HUDEP-2 (cell line): ENCODE measurements around the gene RHOXF2B.

Source experiments
- DNase-seq, 76 experiments: peaks; one replicate each; lab custom pipeline; 2025; ENCODE audit not compliant: unreplicated experiment in 76 of 76; lab: John Stamatoyannopoulos, UW

Gene RHOXF2B

DNA sequence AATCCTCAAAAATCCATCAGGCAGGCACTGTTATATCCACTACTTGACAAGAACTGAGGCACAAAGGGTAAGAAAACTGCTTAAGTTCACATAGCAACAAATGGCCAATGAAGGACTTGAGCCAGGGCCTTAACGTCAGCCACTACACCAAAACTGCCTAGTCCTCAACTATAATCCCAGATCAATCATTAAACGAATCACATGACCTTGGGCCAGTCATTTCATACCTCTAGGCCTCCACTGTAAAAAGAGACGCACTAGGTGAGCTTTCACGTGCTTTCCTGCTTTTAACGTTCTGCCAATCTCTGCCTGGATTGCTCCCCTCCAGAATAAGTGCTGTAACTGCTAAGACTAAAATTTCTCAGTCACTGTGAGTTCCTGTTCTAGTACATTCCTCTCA is 54.7 kb downstream of the RHOXF2B start:
- DNase-seq, result no peak
